Natural killer cell (primary cell): ENCODE data around the gene RRBP1. TPM values are rescaled to one million over a fixed set of nuclear protein-coding genes. Genes with fewer than 3 reads are reported as not detected.

ENCODE experiments used
- ATAC-seq, 3 donors: fragments of 150-1000 bp in 2 of 3; fragments of 200-7000 bp in 1 of 3; cut with Tn5 transposase; 1 replicate in 1 of 3; 2 replicates in 2 of 3; pipeline ENCODE4 v1.10.0; 2021; ENCODE audit warnings: mild to moderate bottlenecking in 2 of 3, moderate library complexity in 2 of 3
- DNase-seq, 2 donors: peaks; one replicate each; pipeline versions ENCODE4 v3.0.0 to v3.0.0-alpha.2; 2013 to 2021; ENCODE audit warnings: mixed read lengths in 1 of 2
- H3K27ac ChIP-seq: one replicate; pipeline ENCODE4 v1.5.1; 2013; ENCODE audit warnings: mild to moderate bottlenecking, low read length
- H3K27me3 ChIP-seq: one replicate; pipeline ENCODE4 v1.6.1; 2013; ENCODE audit warnings: low read length; ENCODE audit not compliant: control insufficient read depth, insufficient read depth
- H3K36me3 ChIP-seq: one replicate; pipeline ENCODE4 v1.6.1; 2013; ENCODE audit warnings: low read length; ENCODE audit not compliant: control insufficient read depth, insufficient read depth
- H3K4me1 ChIP-seq: one replicate; pipeline ENCODE4 v1.6.1; 2013; ENCODE audit warnings: low read length; ENCODE audit not compliant: control insufficient read depth, insufficient read depth
- H3K4me3 ChIP-seq: one replicate; pipeline ENCODE4 v1.5.1; 2013; ENCODE audit warnings: low read length
- H3K9me3 ChIP-seq: one replicate; pipeline ENCODE4 v1.6.1; 2013; ENCODE audit warnings: low read length; ENCODE audit not compliant: control insufficient read depth, insufficient read depth
- H3K27ac Mint-ChIP-seq, 2 donors: one replicate each; pipeline ENCODE4 v1.8.0; 2022; ENCODE audit warnings: mild to moderate bottlenecking in 2 of 2, mixed read lengths in 2 of 2, moderate library complexity in 1 of 2
- H3K27me3 Mint-ChIP-seq, 2 donors: one replicate each; pipeline ENCODE4 v1.8.0; 2022; ENCODE audit warnings: low read depth in 2 of 2, mixed read lengths in 2 of 2
- H3K36me3 Mint-ChIP-seq: one replicate; pipeline ENCODE4 v1.8.0; 2022; ENCODE audit warnings: mixed read lengths
- H3K4me1 Mint-ChIP-seq, 2 donors: one replicate each; pipeline ENCODE4 v1.8.0; 2022; ENCODE audit warnings: mixed read lengths in 2 of 2
- H3K4me3 Mint-ChIP-seq: one replicate; pipeline ENCODE4 v1.8.0; 2022; ENCODE audit warnings: mild to moderate bottlenecking, moderate library complexity, mixed read lengths
- H3K9me3 Mint-ChIP-seq, 2 donors: one replicate each; pipeline ENCODE4 v1.8.0; 2022; ENCODE audit warnings: mixed read lengths in 2 of 2
- whole genome bisulfite sequencing: methylation state at CpG from one replicate; pipeline ENCODE4 v1.1.7; 2013; ENCODE audit warnings: missing lambda C conversion rate; ENCODE audit not compliant: insufficient coverage; 5-methylcytosine and 5-hydroxymethylcytosine counted together
- intact Hi-C: fragments of 100-400 bp; cut with micrococcal nuclease; formaldehyde crosslinking; loops from one replicate; pipeline ENCODE4 v1.14.2; 2022
- total RNA-seq, 4 donors: library from RNA; stranded (reverse); fragments of 120-200 nt in 1 of 4; gene quantifications; one replicate each; pipeline versions ENCODE4 v1.2.3 to v1.2.4, GENCODE V29; 2013 to 2022
- TF ChIP-seq, protein P1 (sequence below): fragments of 200-600 bp; IDR thresholded peaks from one replicate; pipeline ENCODE4 v1.8.0; 2022; ENCODE audit warnings: antibody characterized with exemption

RRBP1 gene
- total RNA-seq, 3 donors from 2014 or later (not counting 1 experiment from before 2014, with no cell fraction given) = 88.3 to 95.4 (median 90.1) TPM

GRCh38 chr20:17565169-17565845 is 116.7 kb downstream of the RRBP1 start:
- H3K27ac Mint-ChIP-seq = no peak overlapping the region
- Histone ChIP-seq H3K27me3 (peaks cover 9% of the 10 kb centered on the region), H3K36me3 (no peaks in the 10 kb centered on the region), H3K4me3 (no peak overlapping the region), H3K4me1 (peaks cover 6% of the 10 kb centered on the region), H3K27ac (no peak overlapping the region), H3K9me3 (no peaks in the 10 kb centered on the region)
- 93% methylated on average over 3 of the region's 4 CpGs for WGBS
- H3K36me3 Mint-ChIP-seq = no peaks in the 10 kb centered on the region
- H3K27me3 Mint-ChIP-seq = peaks cover 0 to 7% of the 10 kb centered on the region in 2 donors
- no peaks in the 10 kb centered on the region for H3K9me3 Mint-ChIP-seq
- H3K4me3 Mint-ChIP-seq = no peak overlapping the region
- H3K4me1 Mint-ChIP-seq = peaks cover 4 to 6% of the 10 kb centered on the region in 2 donors
- TF ChIP-seq, protein P1, sequence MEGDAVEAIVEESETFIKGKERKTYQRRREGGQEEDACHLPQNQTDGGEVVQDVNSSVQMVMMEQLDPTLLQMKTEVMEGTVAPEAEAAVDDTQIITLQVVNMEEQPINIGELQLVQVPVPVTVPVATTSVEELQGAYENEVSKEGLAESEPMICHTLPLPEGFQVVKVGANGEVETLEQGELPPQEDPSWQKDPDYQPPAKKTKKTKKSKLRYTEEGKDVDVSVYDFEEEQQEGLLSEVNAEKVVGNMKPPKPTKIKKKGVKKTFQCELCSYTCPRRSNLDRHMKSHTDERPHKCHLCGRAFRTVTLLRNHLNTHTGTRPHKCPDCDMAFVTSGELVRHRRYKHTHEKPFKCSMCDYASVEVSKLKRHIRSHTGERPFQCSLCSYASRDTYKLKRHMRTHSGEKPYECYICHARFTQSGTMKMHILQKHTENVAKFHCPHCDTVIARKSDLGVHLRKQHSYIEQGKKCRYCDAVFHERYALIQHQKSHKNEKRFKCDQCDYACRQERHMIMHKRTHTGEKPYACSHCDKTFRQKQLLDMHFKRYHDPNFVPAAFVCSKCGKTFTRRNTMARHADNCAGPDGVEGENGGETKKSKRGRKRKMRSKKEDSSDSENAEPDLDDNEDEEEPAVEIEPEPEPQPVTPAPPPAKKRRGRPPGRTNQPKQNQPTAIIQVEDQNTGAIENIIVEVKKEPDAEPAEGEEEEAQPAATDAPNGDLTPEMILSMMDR = no peak
- ATAC-seq (no peak), DNase-seq (no peak)
- intact Hi-C loops = no loop called here

Other genes with a start within 250 kb of the RRBP1 start
- 1 to 10 TPM; 2.7 to 7.3 (median 3.7) TPM for gene BFSP1, start 150.9 kb downstream of the RRBP1 start, total RNA-seq
- 10 to 100 TPM; 47.5 to 73.5 (median 70.0) TPM for gene DSTN, start 112.2 kb downstream of the RRBP1 start, total RNA-seq
- not detected for gene BANF2, start 17.7 kb upstream of the RRBP1 start, total RNA-seq